IMR-90 (cell line): ENCODE data around the gene FANK1. TPM values are rescaled to one million over a fixed set of nuclear protein-coding genes. Genes with fewer than 3 reads are reported as not detected.

ENCODE experiments used
- ATAC-seq: fragments of 200-7000 bp; cut with Tn5 transposase; 2 replicates; pipeline ENCODE4 v1.9.1; 2020; ENCODE audit warnings: low read depth, mild to moderate bottlenecking, moderate library complexity
- BruUV-seq: library from RNA; stranded (reverse); fragments of 400-500 nt; replicated peaks from 2 replicates; lab custom pipeline; 2021; lab: Mats Ljungman, UMichigan
- CTCF ChIA-PET: fragments of 300-600 bp; formaldehyde crosslinking; extraction: SDS; loops from one replicate; lab custom pipeline; 2021; ENCODE audit warnings: antibody characterized with exemption; lab: Yijun Ruan, JAX
- POLR2A ChIA-PET: fragments of 300-600 bp; sonication (Branson Sonifier 250); formaldehyde crosslinking; loops from one replicate; lab custom pipeline; 2022; ENCODE audit warnings: antibody characterized with exemption; ENCODE audit not compliant: unreplicated experiment; lab: Charles Lee
- DNase-seq: peaks from one replicate; pipeline ENCODE4 v3.0.0; 2013
- H2AFZ ChIP-seq: replicated peaks from 2 replicates; pipeline ENCODE3; 2013; ENCODE audit warnings: low read length, mild to moderate bottlenecking; ENCODE audit not compliant: poor library complexity
- H2AK5ac ChIP-seq: 2 replicates; pipeline ENCODE4 v1.6.1; 2013; ENCODE audit warnings: low read depth, low read length, inconsistent platforms
- H2AK9ac ChIP-seq: replicated peaks from 2 replicates; pipeline ENCODE3; 2013; ENCODE audit warnings: mild to moderate bottlenecking, low read depth, low read length, moderate library complexity; ENCODE audit not compliant: poor library complexity
- H2BK120ac ChIP-seq: 2 replicates; pipeline ENCODE4 v1.6.1; 2013; ENCODE audit warnings: low read depth, low read length, inconsistent platforms
- H2BK15ac ChIP-seq: 3 replicates; pipeline ENCODE4 v1.6.1; 2013; ENCODE audit warnings: low read depth, low read length, inconsistent platforms
- H2BK20ac ChIP-seq: 2 replicates; pipeline ENCODE4 v1.6.1; 2013; ENCODE audit warnings: low read depth, mild to moderate bottlenecking, inconsistent platforms, low read length, moderate library complexity
- H2BK5ac ChIP-seq: 2 replicates; pipeline ENCODE4 v1.6.1; 2013; ENCODE audit warnings: mild to moderate bottlenecking, low read depth, low read length, inconsistent platforms; ENCODE audit not compliant: poor library complexity, severe bottlenecking
- H3K14ac ChIP-seq: replicated peaks from 2 replicates; pipeline ENCODE4 v1.6.1; 2013; ENCODE audit warnings: low read depth, low read length, inconsistent platforms
- H3K18ac ChIP-seq: 2 replicates; pipeline ENCODE4 v1.6.1; 2013; ENCODE audit warnings: low read depth, low read length, control low read depth
- H3K23ac ChIP-seq: 2 replicates; pipeline ENCODE4 v1.6.1; 2013; ENCODE audit warnings: low read depth, low read length, inconsistent platforms
- H3K27ac ChIP-seq: 2 replicates; pipeline ENCODE4 v1.5.1; 2013; ENCODE audit warnings: mild to moderate bottlenecking, control low read depth, low read length; ENCODE audit not compliant: insufficient read depth
- H3K27me3 ChIP-seq: 2 replicates; pipeline ENCODE4 v1.6.1; 2013; ENCODE audit warnings: low read length; ENCODE audit not compliant: control insufficient read depth, insufficient read depth
- H3K36me3 ChIP-seq: 2 replicates; pipeline ENCODE4 v1.6.1; 2013; ENCODE audit warnings: low read length, mixed read lengths; ENCODE audit not compliant: control insufficient read depth, insufficient read depth
- H3K4ac ChIP-seq: 2 replicates; pipeline ENCODE4 v1.6.1; 2013; ENCODE audit warnings: low read depth, low read length, inconsistent platforms
- H3K4me1 ChIP-seq: 2 replicates; pipeline ENCODE4 v1.6.1; 2013; ENCODE audit warnings: low read length, mixed read lengths; ENCODE audit not compliant: control insufficient read depth, insufficient read depth
- H3K4me2 ChIP-seq: 2 replicates; pipeline ENCODE4 v1.6.1; 2013; ENCODE audit warnings: low read depth, mild to moderate bottlenecking, control low read depth, low read length, moderate library complexity
- H3K4me3 ChIP-seq: 2 replicates; pipeline ENCODE4 v1.5.1; 2013; ENCODE audit warnings: low read depth, mild to moderate bottlenecking, control low read depth, low read length, moderate library complexity; ENCODE audit not compliant: insufficient read depth
- H3K56ac ChIP-seq: 2 replicates; pipeline ENCODE4 v1.6.1; 2013; ENCODE audit warnings: low read length, inconsistent platforms; ENCODE audit not compliant: insufficient read depth; ENCODE audit errors: extremely low read depth
- H3K79me1 ChIP-seq, 2 experiments: 2 replicates each; pipeline ENCODE4 v1.6.1; 2013; ENCODE audit warnings: low read length in 2 of 2, inconsistent platforms in 1 of 2, low read depth in 1 of 2
- H3K9ac ChIP-seq: 2 replicates; pipeline ENCODE4 v1.6.1; 2013; ENCODE audit warnings: low read depth, low read length, control low read depth
- H3K9me1 ChIP-seq: 2 replicates; pipeline ENCODE4 v1.6.1; 2013; ENCODE audit warnings: low read length, inconsistent platforms; ENCODE audit not compliant: insufficient read depth
- H3K9me3 ChIP-seq: 2 replicates; pipeline ENCODE4 v1.6.1; 2013; ENCODE audit warnings: low read length; ENCODE audit not compliant: control insufficient read depth, insufficient read depth
- H4K20me1 ChIP-seq: 2 replicates; pipeline ENCODE4 v1.6.1; 2013; ENCODE audit warnings: low read length, inconsistent platforms; ENCODE audit not compliant: insufficient read depth
- H4K5ac ChIP-seq: 2 replicates; pipeline ENCODE4 v1.6.1; 2013; ENCODE audit warnings: mild to moderate bottlenecking, low read depth, low read length, control low read depth
- H4K8ac ChIP-seq, 2 experiments: 2 replicates each; pipeline ENCODE4 v1.6.1; 2013; ENCODE audit warnings: low read depth in 2 of 2, low read length in 2 of 2, control low read depth in 1 of 2, inconsistent platforms in 1 of 2
- H4K91ac ChIP-seq: 2 replicates; pipeline ENCODE4 v1.6.1; 2013; ENCODE audit warnings: low read depth, low read length, inconsistent platforms; ENCODE audit not compliant: insufficient read depth
- BHLHE40 ChIP-seq: fragments of 150-350 bp; IDR thresholded peaks from 2 replicates; pipeline ENCODE4 v1.6.1; 2016; ENCODE audit warnings: mild to moderate bottlenecking, low read depth, low read length
- CEBPB ChIP-seq: IDR thresholded peaks from 2 replicates; pipeline ENCODE4 v1.6.1; 2012; ENCODE audit warnings: low read depth, low read length, improper control_type of control experiment
- CHD1 ChIP-seq: IDR thresholded peaks from 2 replicates; pipeline ENCODE4 v1.6.1; 2012; ENCODE audit warnings: low read depth, low read length, improper control_type of control experiment
- FOS ChIP-seq: fragments of 150-350 bp; IDR thresholded peaks from 2 replicates; pipeline ENCODE4 v1.6.1; 2016; ENCODE audit warnings: low read depth, low read length
- MAFK ChIP-seq: IDR thresholded peaks from 2 replicates; pipeline ENCODE4 v1.6.1; 2012; ENCODE audit warnings: low read depth, low read length, improper control_type of control experiment
- MAZ ChIP-seq: IDR thresholded peaks from 2 replicates; pipeline ENCODE4 v1.6.1; 2012; ENCODE audit warnings: low read depth, mild to moderate bottlenecking, low read length, improper control_type of control experiment, moderate library complexity, borderline replicate concordance
- NFE2L2 ChIP-seq: fragments of 150-350 bp; IDR thresholded peaks from 2 replicates; pipeline ENCODE4 v1.6.1; 2016; ENCODE audit warnings: low read depth, mild to moderate bottlenecking, low read length
- POLR2A ChIP-seq: IDR thresholded peaks from 2 replicates; pipeline ENCODE4 v1.6.1; 2012; ENCODE audit warnings: mild to moderate bottlenecking, low read depth, low read length
- RCOR1 ChIP-seq: IDR thresholded peaks from 2 replicates; pipeline ENCODE4 v1.6.1; 2012; ENCODE audit warnings: mild to moderate bottlenecking, low read length, improper control_type of control experiment; ENCODE audit not compliant: insufficient replicate concordance
- SMC3 ChIP-seq: fragments of 150-350 bp; IDR thresholded peaks from 2 replicates; pipeline ENCODE4 v1.6.1; 2016; ENCODE audit warnings: low read depth, mild to moderate bottlenecking, antibody characterized with exemption, low read length, moderate library complexity
- WGBS, 2 experiments: methylation state at CpG; one replicate each; pipeline versions ENCODE4 v1.1.5 to v1.1.7; 2013; ENCODE audit warnings: missing lambda C conversion rate in 2 of 2; ENCODE audit not compliant: insufficient read length in 1 of 2; ENCODE audit errors: extremely low coverage in 2 of 2; 5-methylcytosine and 5-hydroxymethylcytosine counted together
- dilution Hi-C: fragments of 300-500 bp; cut with HindIII; formaldehyde crosslinking; loops from one replicate; pipeline ENCODE4 v1.14.3; 2018; ENCODE audit warnings: low sequenced_read_pairs; ENCODE audit not compliant: unreplicated experiment
- in situ Hi-C: fragments of 300-500 bp; cut with MboI; formaldehyde crosslinking; loops from 3 replicates; pipeline ENCODE4 v1.14.3; 2019; ENCODE audit warnings: low sequenced_read_pairs, inconsistent platforms, mixed read lengths
- intact Hi-C: fragments of 100-400 bp; cut with micrococcal nuclease; formaldehyde crosslinking; loops from 2 replicates; pipeline ENCODE4 v1.10.0; 2022
- polyA plus RNA-seq, 3 experiments: library from polyadenylated mRNA; depleted of rRNA; stranded (reverse); fragments of >200 nt; gene quantifications; 2 replicates each; pipeline ENCODE4 v1.2.3, GENCODE V29; 2012; ENCODE audit warnings: low replicate concordance in 1 of 3
- total RNA-seq: library from RNA; depleted of rRNA; stranded (reverse); fragments of >200 nt; gene quantifications from 2 replicates; pipeline ENCODE4 v1.2.3, GENCODE V29; 2012
- TF ChIP-seq, protein P1 (sequence below): fragments of 150-350 bp; IDR thresholded peaks from 2 replicates; pipeline ENCODE4 v1.6.1; 2017; ENCODE audit warnings: mild to moderate bottlenecking, antibody characterized with exemption, low read length, low read depth

Gene FANK1
- total and polyA plus RNA-seq, 2 of the 4 experiments (the other 2 are of a cell fraction), result 0.90 to 2.2 TPM

GRCh38 chr10:125976960-125977605 lies 80.7 kb downstream of the FANK1 start:
- DNase-seq (no peak), ATAC-seq (no peak)
- dilution Hi-C loops (no loop called here), in situ Hi-C loops (loop anchor here (5.0 kb wide), 2 partner anchors 410 to 525 kb away; partner anchors contain the start of gene ADAM12), intact Hi-C loops (no loop called here)
- H3K27me3 ChIP-seq, result 0 out of 2 replicates have a peak, but pooled peaks cover 2% of the 10 kb centered on the region
- no peaks in the 10 kb centered on the region for H3K9me3 ChIP-seq
- no peaks in the 10 kb centered on the region for H3K9me1 ChIP-seq
- H3K9ac ChIP-seq, result no peak overlapping the region
- no peaks in the 10 kb centered on the region for H3K36me3 ChIP-seq
- no peak overlapping the region for H4K5ac ChIP-seq
- no peak overlapping the region for H3K56ac ChIP-seq
- no peak overlapping the region for H4K91ac ChIP-seq
- H3K18ac ChIP-seq, result no peak overlapping the region
- no peak overlapping the region for H2BK120ac ChIP-seq
- H3K4me3 ChIP-seq, result no peak overlapping the region
- no peak overlapping the region for H3K27ac ChIP-seq
- H2AK5ac ChIP-seq, result no peak overlapping the region
- no peak overlapping the region for H2BK20ac ChIP-seq
- TF ChIP-seq NFE2L2, result no peak
- TF ChIP-seq POLR2A, result no peak
- no peak for TF ChIP-seq MAZ
- no peak for TF ChIP-seq CHD1
- TF ChIP-seq CEBPB, result no peak
- TF ChIP-seq SMC3, result no peak
- TF ChIP-seq MAFK, result no peak
- TF ChIP-seq, protein P1, sequence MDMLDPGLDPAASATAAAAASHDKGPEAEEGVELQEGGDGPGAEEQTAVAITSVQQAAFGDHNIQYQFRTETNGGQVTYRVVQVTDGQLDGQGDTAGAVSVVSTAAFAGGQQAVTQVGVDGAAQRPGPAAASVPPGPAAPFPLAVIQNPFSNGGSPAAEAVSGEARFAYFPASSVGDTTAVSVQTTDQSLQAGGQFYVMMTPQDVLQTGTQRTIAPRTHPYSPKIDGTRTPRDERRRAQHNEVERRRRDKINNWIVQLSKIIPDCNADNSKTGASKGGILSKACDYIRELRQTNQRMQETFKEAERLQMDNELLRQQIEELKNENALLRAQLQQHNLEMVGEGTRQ, result no peak
- no peak for TF ChIP-seq FOS
- TF ChIP-seq BHLHE40, result no peak
- TF ChIP-seq RCOR1, result no peak
- peak overlapping the region; percentile 54 for H2AFZ ChIP-seq
- H4K20me1 ChIP-seq, result no peaks in the 10 kb centered on the region
- no peak overlapping the region for H3K14ac ChIP-seq
- H3K4ac ChIP-seq, result no peak overlapping the region
- no peak overlapping the region for H3K23ac ChIP-seq
- H3K4me2 ChIP-seq, result no peak overlapping the region
- POLR2A ChIA-PET, result no interaction called here
- CTCF ChIA-PET, result interaction anchor here (0.5 kb wide), 1 partner anchor 460 kb away, joined by 3 read pairs; no protein-coding TSS in a partner anchor
- no peak overlapping the region for H4K8ac ChIP-seq
- 100% methylated on average over 1 of the region's 6 CpGs; no CpG with 5 or more reads in 1 of the 2 experiments for WGBS, 2 experiments
- H2AK9ac ChIP-seq, result no peak overlapping the region
- H2BK5ac ChIP-seq, result no peak overlapping the region
- 0 out of 2 replicates have a peak, but pooled peaks cover 2% of the 10 kb centered on the region for H3K4me1 ChIP-seq
- H3K79me1 ChIP-seq, result no peaks in the 10 kb centered on the region
- no TSS peak for BruUV-seq
- H2BK15ac ChIP-seq, result no peak overlapping the region
